Lower leg skin (tissue), 4 donors: ENCODE results near the gene PARP16. TPM values are rescaled to one million over a fixed set of nuclear protein-coding genes. Genes with fewer than 3 reads are reported as not detected.
A peak's percentile ranks its signal among the peaks of the same experiment; 100 is the strongest.
"Not testable (repeated sequence)": the region's sequence is repeated elsewhere in the genome, so short reads cannot be mapped to it uniquely, and the experiment has no call there.

Experiments used
- DNase-seq, 2 donors: peaks; one replicate each; pipeline ENCODE4 v3.0.0-alpha.2; 2019; ENCODE audit warnings: low spot score in 2 of 2
- H3K4me3 ChIP-seq: fragments of 200-600 bp; sonication (generic); 2 replicates; pipeline ENCODE4 v1.5.1; 2017; ENCODE audit warnings: mild to moderate bottlenecking, low read depth; ENCODE audit not compliant: poor library complexity, severe bottlenecking
- CTCF ChIP-seq, 3 donors: fragments of 450-650 bp; IDR thresholded peaks; one replicate each; pipeline ENCODE4 v1.5.1; 2016; ENCODE audit warnings: antibody characterized with exemption in 3 of 3, mild to moderate bottlenecking in 3 of 3, moderate library complexity in 2 of 3
- POLR2A ChIP-seq, 2 donors: fragments of 450-650 bp; IDR thresholded peaks; one replicate each; pipeline ENCODE4 v1.6.1; 2016 to 2017; ENCODE audit warnings: antibody characterized with exemption in 2 of 2, mild to moderate bottlenecking in 1 of 2, moderate library complexity in 1 of 2
- WGBS, 2 donors: methylation state at CpG; one replicate each; pipeline ENCODE4 v1.1.5; 2018; 5-methylcytosine and 5-hydroxymethylcytosine counted together
- intact Hi-C: fragments of 100-400 bp; cut with DNase I; formaldehyde crosslinking; loops from one replicate; pipeline ENCODE4 v1.15.0; 2023; ENCODE audit warnings: low total_unique reads
- total RNA-seq, 4 donors: library from RNA; depleted of rRNA; stranded (reverse); fragments of >200 nt; gene quantifications; one replicate each; pipeline ENCODE4 v1.1.0, GENCODE V29; 2016

PARP16 gene
- total RNA-seq, 4 donors from 2014 or later = 10.3 to 14.4 (median 11.3) TPM

GRCh38 chr15:65277015-65277414 is 9.7 kb downstream of the PARP16 start:
- intact Hi-C loops = no loop called here
- no peak overlapping the region for H3K4me3 ChIP-seq
- WGBS, 2 donors = 81 to 85% methylated on average over 1 of the region's 1 CpG
- no peak for DNase-seq
- TF ChIP-seq CTCF (IDR thresholded peaks at IDR 0.05) = no peak
- TF ChIP-seq POLR2A (IDR thresholded peaks at IDR 0.05) = no peak

- 73 to 79% methylated on average over 2 of the region's 2 CpGs for WGBS, 2 donors
- intact Hi-C loops = no loop called here
- DNase-seq = no peak
- TF ChIP-seq POLR2A (IDR thresholded peaks at IDR 0.05) = no peak
- no peak for TF ChIP-seq CTCF (IDR thresholded peaks at IDR 0.05)
- no peak overlapping the region for H3K4me3 ChIP-seq
Measured at GRCh38 chr15:65275728-65276126, 11.0 kb downstream of the PARP16 start.

GRCh38 chr15:65275104-65275727 is 11.5 kb downstream of the PARP16 start:
- 82 to 83% methylated on average over 4 of the region's 4 CpGs for WGBS, 2 donors
- TF ChIP-seq POLR2A (IDR thresholded peaks at IDR 0.05) = no peak
- TF ChIP-seq CTCF (IDR thresholded peaks at IDR 0.05) = no peak
- intact Hi-C loops = no loop called here
- DNase-seq = no peak
- no peak overlapping the region for H3K4me3 ChIP-seq

GRCh38 chr15:65270811-65271545 is 15.7 kb downstream of the PARP16 start:
- peak in 1 of 3 donors; percentile 61 for TF ChIP-seq CTCF (IDR thresholded peaks at IDR 0.05)
- intact Hi-C loops = loop anchor here (5.0 kb wide), 1 partner anchor 79 kb away; no protein-coding TSS in a partner anchor
- WGBS, 2 donors = 47 to 50% methylated on average over 15 of the region's 15 CpGs
- not testable (repeated sequence) for H3K4me3 ChIP-seq
- peak; percentile 78 to 90 for DNase-seq

GRCh38 chr15:65268411-65268810 is 18.3 kb downstream of the PARP16 start:
- H3K4me3 ChIP-seq = no peak overlapping the region
- DNase-seq = no peak
- intact Hi-C loops = no loop called here
- TF ChIP-seq POLR2A (IDR thresholded peaks at IDR 0.05) = no peak
- TF ChIP-seq CTCF (IDR thresholded peaks at IDR 0.05) = no peak
- 96 to 100% methylated on average over 4 of the region's 4 CpGs for WGBS, 2 donors
